Sigmoid colon (tissue), 4 donors: ENCODE measurements around the gene TFEB.

Experiments used
- CTCF ChIP-seq, 4 experiments: fragments of 450-650 bp in 3 of 4; fragments of 200-600 bp in 1 of 4; IDR thresholded peaks; one replicate each; pipeline ENCODE4 v1.5.1; 2016 to 2019; ENCODE audit warnings: antibody characterized with exemption in 4 of 4, mild to moderate bottlenecking in 3 of 4, moderate library complexity in 2 of 4
- EP300 ChIP-seq, 4 donors: sonication (generic); formaldehyde crosslinking; IDR thresholded peaks; one replicate each; pipeline ENCODE4 v1.6.1; 2017; ENCODE audit warnings: antibody characterized with exemption in 4 of 4
- POLR2A ChIP-seq, 2 donors: fragments of 450-650 bp; IDR thresholded peaks; one replicate each; pipeline ENCODE4 v1.6.1; 2016; ENCODE audit warnings: antibody characterized with exemption in 2 of 2, mild to moderate bottlenecking in 2 of 2, moderate library complexity in 2 of 2
- POLR2AphosphoS5 ChIP-seq, 4 donors: sonication (generic); formaldehyde crosslinking; IDR thresholded peaks; one replicate each; pipeline ENCODE4 v1.6.1; 2017; ENCODE audit warnings: antibody characterized with exemption in 4 of 4

- TF ChIP-seq CTCF (IDR thresholded peaks at IDR 0.05) (no peak), POLR2AphosphoS5 (IDR thresholded peaks at IDR 0.05) (no peak), POLR2A (IDR thresholded peaks at IDR 0.05) (no peak), EP300 (IDR thresholded peaks at IDR 0.05) (no peak)
Measured at GRCh38 chr6:41670703-41671360, 64.6 kb downstream of the TFEB start.
